ENCODE results near the gene PRICKLE2.

DNA sequence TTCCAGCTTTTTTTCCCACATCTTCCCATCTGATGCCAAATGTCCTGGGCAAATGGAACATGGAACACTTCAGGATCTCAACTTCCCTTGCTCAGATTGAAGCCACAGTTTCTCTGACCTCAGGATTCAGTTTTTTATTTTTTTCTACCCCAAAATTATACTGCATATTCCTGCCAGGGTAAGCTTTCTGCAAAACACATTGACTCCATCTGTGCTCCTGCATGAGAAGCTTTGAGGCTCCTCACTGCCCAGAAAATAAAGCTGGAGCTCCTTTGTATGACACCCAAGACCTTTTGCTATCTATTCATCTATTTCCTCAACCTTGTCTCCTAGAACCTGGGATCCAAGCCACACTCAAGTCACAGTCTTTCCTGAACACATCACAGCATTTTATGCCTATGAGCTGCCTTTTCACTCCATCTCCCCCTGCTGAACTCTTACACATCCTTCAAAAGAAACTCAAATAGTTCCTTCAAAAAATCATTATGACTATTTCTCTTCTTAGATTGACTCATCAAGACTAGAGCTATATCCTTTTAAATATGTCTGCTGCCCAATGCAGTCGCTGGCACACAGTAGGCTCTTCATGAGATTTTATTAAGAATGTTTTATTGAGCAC lies 144.5 kb downstream of the PRICKLE2 start:
- no peak for TF ChIP-seq POLR2A (IDR thresholded peaks at IDR 0.05)
- TF ChIP-seq, protein P1, sequence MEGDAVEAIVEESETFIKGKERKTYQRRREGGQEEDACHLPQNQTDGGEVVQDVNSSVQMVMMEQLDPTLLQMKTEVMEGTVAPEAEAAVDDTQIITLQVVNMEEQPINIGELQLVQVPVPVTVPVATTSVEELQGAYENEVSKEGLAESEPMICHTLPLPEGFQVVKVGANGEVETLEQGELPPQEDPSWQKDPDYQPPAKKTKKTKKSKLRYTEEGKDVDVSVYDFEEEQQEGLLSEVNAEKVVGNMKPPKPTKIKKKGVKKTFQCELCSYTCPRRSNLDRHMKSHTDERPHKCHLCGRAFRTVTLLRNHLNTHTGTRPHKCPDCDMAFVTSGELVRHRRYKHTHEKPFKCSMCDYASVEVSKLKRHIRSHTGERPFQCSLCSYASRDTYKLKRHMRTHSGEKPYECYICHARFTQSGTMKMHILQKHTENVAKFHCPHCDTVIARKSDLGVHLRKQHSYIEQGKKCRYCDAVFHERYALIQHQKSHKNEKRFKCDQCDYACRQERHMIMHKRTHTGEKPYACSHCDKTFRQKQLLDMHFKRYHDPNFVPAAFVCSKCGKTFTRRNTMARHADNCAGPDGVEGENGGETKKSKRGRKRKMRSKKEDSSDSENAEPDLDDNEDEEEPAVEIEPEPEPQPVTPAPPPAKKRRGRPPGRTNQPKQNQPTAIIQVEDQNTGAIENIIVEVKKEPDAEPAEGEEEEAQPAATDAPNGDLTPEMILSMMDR (IDR thresholded peaks at IDR 0.05) = no peak

Measured in testis (tissue), 2 donors.